Erythroblast (primary cell): ENCODE results near the gene MEIS1.

Experiments
- DNase-seq, 2 experiments: peaks; one replicate each; lab custom pipeline; 2025; lab: John Stamatoyannopoulos, UW
- GATA1 ChIP-seq: IDR thresholded peaks from 2 replicates; pipeline ENCODE4 v1.6.1; 2011; ENCODE audit warnings: low read depth, mild to moderate bottlenecking, control low read depth, low read length, moderate library complexity
- POLR2A ChIP-seq: IDR thresholded peaks from 2 replicates; pipeline ENCODE4 v1.6.1; 2011; ENCODE audit warnings: mild to moderate bottlenecking, low read length

The MEIS1 gene

DNA sequence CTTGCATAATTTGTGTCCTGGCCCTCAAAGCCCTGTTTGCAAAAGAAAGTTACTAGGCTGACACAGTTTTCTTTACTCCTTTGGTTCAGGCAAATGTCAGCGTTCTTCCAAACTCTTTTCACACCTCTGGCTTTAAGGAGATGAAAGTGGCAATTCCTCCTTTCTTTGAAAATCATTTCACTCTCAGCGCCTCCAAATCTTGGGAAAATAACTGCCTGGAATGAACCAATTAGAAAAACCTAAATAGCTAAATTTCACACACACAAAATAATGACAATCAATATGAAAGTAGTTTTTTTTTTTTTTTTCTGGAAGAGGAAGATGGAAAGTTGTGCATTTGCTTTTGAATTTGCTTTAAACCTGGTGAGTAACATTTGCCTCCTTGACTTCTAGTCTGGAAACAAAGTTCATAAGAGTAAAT lies 1.7 kb downstream of the MEIS1 start:
- TF ChIP-seq GATA1 (no peak), POLR2A (no peak)
- no peak for DNase-seq

DNA sequence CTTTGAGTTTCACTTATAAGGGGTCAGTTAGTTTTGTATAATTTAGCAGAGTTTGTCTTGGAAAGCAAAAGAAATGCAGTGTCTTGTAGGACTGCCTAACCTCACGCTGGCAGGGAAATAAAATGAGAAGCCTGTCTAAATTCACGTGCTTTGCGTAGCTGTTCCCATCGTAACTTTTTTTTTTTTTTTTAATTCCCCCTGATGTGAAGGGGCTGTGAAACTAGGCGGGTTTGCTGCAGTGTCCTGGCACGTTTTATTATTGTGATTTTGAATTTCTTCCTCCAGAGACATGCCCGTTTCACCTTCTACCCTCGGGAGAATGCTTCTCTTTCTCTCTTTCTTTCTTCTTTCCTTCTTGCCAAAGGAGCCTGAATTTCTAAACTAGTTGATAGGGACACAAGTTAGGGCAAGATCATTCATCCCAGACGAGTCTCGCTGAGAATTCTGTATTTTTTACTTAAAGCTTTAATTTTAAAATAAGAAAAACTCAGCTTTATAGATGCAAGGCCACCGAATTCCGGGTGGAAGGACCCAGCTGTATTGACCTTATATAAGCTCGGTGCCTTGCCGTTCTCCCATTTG lies 2.3 kb downstream of the MEIS1 start:
- TF ChIP-seq GATA1, result no peak
- no peak for DNase-seq

DNA sequence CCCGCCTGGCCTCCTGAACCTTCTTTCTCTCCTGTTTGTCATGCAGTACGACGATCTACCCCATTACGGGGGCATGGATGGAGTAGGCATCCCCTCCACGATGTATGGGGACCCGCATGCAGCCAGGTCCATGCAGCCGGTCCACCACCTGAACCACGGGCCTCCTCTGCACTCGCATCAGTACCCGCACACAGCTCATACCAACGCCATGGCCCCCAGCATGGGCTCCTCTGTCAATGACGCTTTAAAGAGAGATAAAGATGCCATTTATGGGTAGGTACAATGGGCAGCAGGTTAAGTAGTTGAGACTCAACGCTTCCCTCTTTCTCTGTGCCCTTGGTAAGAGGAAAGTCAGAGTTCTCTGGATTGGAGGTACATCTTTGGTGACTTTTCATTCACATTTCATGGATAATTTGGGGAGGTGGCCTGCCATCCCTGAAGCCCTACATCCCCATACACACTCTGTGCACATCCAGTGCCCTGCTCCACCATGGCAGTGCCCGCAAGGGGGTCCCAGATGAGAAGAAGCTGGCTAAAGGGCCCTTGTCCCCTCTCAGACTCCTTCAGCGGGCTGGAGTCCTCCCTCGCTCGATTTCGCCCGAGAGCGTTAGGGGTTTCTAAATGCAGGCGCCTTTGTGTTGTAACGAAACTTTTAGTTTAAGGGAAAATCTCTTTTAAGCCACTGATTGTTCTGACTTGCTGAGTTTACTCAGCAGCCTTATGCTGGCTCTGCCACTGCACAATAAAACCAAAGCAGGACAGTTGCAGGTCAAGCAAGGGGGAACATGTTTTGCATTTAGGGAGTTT lies 3.0 kb downstream of the MEIS1 start:
- peak; percentile 5 to 10 for DNase-seq
- TF ChIP-seq GATA1, result no peak

DNA sequence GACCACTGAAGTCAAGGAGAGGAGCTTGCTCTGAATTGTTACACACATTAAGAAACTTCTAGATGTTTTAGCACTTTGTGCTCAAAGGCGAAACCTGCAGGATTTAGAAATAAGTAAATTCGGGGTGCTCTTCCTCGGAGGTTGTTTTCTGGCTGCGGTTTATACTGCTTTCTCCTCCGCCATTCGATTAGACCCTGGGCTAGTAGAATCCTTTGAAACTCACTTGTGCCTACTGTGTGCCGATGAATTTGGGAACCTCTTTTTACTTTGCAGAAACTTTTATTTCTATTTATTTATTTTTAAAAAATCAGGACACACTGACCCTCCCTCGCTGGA lies 3.5 kb downstream of the MEIS1 start:
- TF ChIP-seq POLR2A (no peak), GATA1 (no peak)
- no peak for DNase-seq

DNA sequence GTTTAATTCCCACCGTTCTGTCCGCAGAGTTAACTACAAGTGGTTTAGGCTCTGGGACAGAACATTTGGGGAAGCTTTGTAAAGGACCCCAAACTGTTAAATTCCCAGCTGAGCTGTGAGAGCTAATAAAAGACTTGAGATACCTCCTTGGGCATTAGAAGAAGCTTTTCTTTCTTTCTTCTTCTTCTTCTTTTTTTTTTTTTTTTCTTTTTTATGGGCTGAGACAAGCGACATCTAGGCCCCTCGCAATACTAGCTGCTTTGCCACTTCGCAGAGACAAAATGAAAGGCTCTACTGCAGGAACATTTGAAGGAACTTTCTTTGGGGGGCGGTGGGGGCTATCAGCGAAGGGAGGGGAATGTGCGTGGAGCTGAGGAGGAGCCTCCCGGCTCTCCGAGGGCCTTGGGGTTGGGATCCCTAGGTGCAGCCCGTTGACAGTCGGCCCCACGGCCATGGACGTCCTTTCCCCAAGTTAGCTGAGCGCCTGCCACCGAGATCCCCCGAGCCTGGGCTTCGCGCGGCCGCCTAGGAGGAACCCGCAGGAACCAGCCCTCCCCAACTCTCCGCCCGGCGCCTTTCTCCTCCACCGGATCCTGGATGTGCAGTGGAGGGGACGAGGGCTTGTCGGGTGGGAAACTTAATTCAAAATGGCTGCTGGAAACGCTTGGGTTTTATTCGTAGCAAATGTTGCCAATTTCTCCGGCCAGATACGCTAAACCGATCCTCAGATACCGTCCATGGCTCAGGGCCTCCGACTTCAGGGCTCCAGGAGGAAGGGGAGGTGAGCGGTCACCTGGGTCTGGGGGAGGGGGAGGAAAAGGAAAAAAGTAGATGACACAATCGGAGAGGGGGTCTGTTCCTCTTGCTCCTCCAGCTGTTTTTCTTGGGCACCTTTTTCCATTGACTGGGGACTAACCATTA lies 4.2 kb downstream of the MEIS1 start:
- DNase-seq, result peak; percentile 5 to 7
- TF ChIP-seq POLR2A, result no peak
- no peak for TF ChIP-seq GATA1

DNA sequence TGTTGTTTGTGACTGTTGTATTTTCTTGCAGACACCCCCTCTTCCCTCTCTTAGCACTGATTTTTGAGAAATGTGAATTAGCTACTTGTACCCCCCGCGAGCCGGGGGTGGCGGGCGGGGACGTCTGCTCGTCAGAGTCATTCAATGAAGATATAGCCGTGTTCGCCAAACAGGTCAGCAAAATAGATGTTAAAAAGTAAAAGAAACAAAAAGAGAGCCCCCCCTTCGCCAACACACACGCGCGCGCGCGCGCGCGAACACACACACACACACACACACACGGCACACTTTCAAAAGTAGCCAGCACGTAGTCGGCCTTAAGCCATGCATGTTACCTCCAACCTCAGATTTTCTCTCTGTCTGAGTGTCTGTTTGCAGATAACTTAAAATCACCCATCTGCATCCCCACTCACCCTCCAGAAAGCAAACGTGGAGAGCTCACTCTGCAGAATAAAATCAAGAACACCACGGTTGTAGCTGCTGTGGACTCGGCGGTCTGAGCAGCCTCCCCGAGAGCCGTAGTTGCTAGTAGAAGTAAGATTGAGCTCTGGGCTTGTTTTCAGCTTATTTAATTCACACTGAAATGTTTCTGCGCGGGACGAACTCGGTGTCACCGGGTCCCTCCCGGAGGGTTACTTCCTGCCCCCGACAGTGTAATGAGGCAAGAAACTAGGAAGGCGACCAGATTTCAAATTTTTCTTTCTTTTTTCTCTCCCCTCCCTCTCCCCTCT lies 5.1 kb downstream of the MEIS1 start:
- no peak for DNase-seq
- TF ChIP-seq GATA1 (no peak), POLR2A (no peak)

DNA sequence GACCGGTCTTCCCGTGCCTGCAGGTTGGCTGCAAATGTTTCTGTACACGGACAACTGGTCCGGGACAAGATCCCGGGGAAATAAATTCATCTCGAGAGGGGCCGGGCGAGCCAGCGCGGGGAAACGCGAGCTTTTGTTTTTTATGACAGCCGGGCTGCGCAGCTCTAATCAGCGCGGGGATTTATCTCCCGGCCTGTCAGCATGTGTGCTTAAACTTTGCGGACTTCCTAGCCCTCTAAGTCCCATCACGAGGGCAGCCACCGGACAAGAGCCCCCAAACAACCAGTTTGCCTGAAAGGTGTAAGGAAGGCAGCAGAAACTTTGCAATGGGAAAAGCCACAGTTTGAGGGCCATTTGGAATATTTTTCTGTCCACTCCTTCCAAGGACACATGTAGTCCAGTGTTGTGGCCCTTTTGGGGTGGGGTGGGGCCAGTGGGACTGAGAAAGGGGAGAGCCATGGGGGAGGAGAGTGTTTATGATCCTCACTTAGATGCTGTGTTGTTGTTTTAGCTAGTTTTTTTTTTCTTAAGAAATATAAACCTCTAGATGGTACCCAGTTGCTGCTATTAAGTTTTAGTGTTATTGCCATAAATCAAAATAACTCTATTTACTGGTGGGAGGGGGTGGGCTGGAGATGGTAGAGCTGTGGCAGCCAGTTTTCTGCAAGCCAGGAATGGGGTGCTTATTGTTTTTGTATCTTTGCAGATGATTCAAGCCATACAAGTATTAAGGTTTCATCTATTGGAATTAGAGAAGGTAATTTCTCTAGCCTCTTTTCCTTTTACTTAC lies 6.0 kb downstream of the MEIS1 start:
- no peak for DNase-seq
- TF ChIP-seq POLR2A, result no peak
- TF ChIP-seq GATA1, result no peak

DNA sequence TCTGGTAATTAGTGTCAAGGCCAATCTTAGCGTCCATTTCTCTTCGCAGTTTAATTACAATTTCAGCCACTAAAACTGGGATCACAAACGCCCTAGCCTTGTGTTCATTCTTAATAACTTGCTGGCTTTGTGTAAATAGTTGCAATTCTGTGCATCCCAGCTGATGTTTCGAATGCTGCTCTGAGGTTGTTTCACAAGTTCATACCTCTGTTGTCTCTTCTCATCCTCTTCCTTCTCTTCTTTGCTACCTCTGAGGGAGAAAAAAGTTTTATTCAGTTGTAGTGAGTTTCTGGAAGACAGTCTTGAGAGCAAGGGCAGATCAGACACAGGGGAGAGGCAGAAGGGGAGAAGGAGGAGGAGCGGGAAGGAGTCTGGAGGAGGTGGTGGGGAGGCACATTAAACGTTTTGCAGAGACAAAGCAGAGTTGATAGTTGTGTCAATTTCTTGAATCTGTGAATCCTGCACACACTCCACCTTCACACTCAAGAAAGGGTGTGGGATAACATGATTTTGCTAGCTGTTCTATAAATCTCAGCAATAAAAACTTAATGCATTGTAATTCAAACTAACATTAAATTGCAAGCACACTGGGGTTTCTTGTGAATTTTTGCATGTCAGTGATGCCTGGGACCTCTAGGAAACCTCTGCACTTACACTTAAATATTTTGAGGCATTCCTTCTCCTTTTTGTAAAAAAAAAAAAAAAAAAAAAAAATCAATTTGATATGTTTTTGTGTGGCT lies 6.8 kb downstream of the MEIS1 start:
- DNase-seq, result no peak

DNA sequence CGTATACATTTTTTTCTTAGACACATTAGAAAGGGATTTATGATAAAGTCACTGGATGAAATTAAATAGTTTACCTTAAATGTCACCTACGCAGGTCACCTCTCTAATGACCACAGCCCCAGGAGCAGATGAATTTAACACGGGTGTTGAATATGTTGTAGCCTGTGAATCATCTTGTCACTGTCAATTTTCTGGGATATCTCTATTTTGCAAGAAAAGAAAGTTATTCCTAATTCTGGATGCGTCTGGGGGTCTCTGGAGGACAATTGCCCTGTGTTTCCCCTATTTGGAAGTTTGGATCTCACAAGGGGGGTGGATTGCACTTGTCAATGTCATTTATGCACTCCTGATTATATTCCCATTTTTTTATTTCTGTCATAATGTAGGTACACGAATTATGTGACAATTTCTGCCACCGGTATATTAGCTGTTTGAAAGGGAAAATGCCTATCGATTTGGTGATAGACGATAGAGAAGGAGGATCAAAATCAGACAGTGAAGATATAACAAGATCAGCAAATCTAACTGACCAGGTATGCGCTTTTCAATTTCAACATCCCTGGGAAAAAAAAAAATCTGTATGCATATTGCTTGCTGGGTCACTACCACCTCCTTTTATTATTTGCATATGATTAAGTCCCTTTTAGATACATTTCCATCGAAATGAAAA lies 7.7 kb downstream of the MEIS1 start:
- no peak for TF ChIP-seq POLR2A
- TF ChIP-seq GATA1, result no peak
- no peak for DNase-seq

More for the DNA sequence above, 6.8 kb downstream of the MEIS1 start:
- TF ChIP-seq GATA1, result no peak
- no peak for TF ChIP-seq POLR2A

DNA sequence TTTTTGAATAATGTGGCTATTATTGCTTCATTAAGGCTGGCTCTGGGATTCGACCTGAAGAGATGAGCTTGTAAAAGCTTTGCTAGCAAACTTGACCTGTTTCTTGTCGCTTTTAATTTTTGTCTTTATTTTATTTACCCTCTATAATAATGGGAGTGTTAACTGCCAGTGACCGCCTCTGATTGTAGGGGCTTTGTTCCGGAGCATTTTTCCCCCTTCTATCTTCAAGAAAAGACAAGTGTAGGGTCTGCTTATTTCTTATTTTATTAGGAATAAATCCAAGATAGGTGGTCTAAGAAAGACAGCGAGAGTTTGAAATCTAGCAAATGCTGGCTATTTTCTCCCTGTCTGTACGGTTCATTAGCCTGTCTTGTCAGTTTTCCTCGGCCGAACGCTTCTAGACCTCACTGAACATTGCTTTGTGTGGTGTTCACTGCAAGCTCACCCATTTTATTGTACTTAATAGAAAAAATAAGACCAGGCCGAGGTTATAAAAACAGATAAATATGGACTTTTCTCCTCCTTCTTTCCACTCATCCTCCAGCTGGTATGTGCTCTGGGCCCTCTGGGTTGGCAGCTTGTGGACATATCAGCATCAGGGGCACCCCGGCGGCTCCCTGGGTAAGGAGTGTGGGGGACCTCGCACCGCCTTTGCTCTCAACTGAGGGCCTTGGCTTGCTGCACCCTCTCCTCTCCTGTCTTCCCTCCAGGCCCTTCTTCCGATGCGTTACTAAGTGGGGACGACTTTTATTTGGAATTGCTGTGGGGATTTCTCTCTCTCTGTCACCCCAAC lies 8.5 kb downstream of the MEIS1 start:
- no peak for DNase-seq
- TF ChIP-seq POLR2A (no peak), GATA1 (no peak)
